ENCODE results near the gene DCAF12.

- TF ChIP-seq CTCF (IDR thresholded peaks at IDR 0.05), result no peak
- no peak for TF ChIP-seq POLR2A (IDR thresholded peaks at IDR 0.05)
Observed at GRCh38 chr9:34087370-34087769, 39.1 kb downstream of the DCAF12 start.

Measured in Peyer's patch (tissue), 4 donors.